ENCODE results near the gene KCNIP3.

The KCNIP3 gene

GRCh38 chr2:95372845-95373244 is 75.7 kb downstream of the KCNIP3 start:
- Histone ChIP-seq H3K36me3 (ENCODE audit: control insufficient read depth in 2 of 2, insufficient read depth in 1 of 2, low read length in 2 of 2) (no peaks in the 10 kb centered on the region), H3K9me3 (ENCODE audit: control insufficient read depth, insufficient read depth, low read depth, low read length) (no peaks in the 10 kb centered on the region), H3K27ac (ENCODE audit: extremely low read depth, low read depth, low read length) (no peak overlapping the region), H3K4me3 (ENCODE audit: low read depth, low read length) (no peak overlapping the region), H3K4me1 (ENCODE audit: control insufficient read depth, insufficient read depth, low read length) (no peaks in the 10 kb centered on the region)
- ChIA-PET POLR2A (no interaction called here), CTCF (no interaction called here)
- TF ChIP-seq, protein P1, sequence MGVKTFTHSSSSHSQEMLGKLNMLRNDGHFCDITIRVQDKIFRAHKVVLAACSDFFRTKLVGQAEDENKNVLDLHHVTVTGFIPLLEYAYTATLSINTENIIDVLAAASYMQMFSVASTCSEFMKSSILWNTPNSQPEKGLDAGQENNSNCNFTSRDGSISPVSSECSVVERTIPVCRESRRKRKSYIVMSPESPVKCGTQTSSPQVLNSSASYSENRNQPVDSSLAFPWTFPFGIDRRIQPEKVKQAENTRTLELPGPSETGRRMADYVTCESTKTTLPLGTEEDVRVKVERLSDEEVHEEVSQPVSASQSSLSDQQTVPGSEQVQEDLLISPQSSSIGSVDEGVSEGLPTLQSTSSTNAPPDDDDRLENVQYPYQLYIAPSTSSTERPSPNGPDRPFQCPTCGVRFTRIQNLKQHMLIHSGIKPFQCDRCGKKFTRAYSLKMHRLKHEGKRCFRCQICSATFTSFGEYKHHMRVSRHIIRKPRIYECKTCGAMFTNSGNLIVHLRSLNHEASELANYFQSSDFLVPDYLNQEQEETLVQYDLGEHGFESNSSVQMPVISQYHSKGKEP (tag by site-specific recombination; IDR thresholded peaks at IDR 0.05): no peak
- TF ChIP-seq ZFP69B (tag by site-specific recombination; IDR thresholded peaks at IDR 0.05): no peak
- no peak for TF ChIP-seq ZNF311 (tag by site-specific recombination; IDR thresholded peaks at IDR 0.05; ENCODE audit: borderline replicate concordance)
- TF ChIP-seq ZNF560 (tag by site-specific recombination; IDR thresholded peaks at IDR 0.05; ENCODE audit: borderline replicate concordance): no peak

GRCh38 chr2:95374029-95374428 is 76.9 kb downstream of the KCNIP3 start:
- Histone ChIP-seq H3K36me3 (ENCODE audit: control insufficient read depth in 2 of 2, insufficient read depth in 1 of 2, low read length in 2 of 2) (no peaks in the 10 kb centered on the region), H3K4me1 (ENCODE audit: control insufficient read depth, insufficient read depth, low read length) (no peaks in the 10 kb centered on the region), H3K4me3 (ENCODE audit: low read depth, low read length) (no peak overlapping the region), H3K9me3 (ENCODE audit: control insufficient read depth, insufficient read depth, low read depth, low read length) (no peaks in the 10 kb centered on the region), H3K27ac (ENCODE audit: extremely low read depth, low read depth, low read length) (no peak overlapping the region)
- CTCF ChIA-PET: no interaction called here
- POLR2A ChIA-PET: no interaction called here
- TF ChIP-seq ZIC2 (tag by site-specific recombination; IDR thresholded peaks at IDR 0.05) (0 out of 2 replicates have a peak, but pooled peaks have one; percentile 27), REST (tag by site-specific recombination; IDR thresholded peaks at IDR 0.05) (peak; percentile 84), GLIS1 (tag by site-specific recombination; IDR thresholded peaks at IDR 0.05) (peak; percentile 35; the same call in 1 of the 2 replicates), ZNF48 (tag by site-specific recombination; IDR thresholded peaks at IDR 0.05) (no peak)

DNA sequence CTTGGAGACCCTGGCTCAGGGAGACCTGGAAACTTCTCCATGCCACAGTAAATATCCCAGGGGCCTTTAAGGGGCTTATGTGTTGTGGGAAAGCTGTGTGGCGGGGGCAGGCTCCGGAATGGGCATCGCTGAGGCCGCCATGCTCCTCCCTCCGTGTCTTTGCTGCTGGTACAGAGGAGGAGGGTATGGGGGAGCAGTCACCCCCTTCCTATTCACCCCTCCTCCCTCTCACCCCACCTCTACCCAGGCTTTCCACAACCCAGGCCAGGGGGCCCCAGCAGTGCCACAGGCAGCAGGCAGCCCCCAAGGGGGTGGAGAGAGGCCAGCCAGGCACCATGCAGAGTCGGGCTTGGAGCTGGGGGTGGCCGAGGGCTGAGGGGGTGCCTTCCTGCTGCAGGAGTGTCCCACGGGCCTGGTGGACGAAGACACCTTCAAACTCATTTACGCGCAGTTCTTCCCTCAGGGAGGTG is 77.3 kb downstream of the KCNIP3 start:
- Histone ChIP-seq H3K27ac (ENCODE audit: extremely low read depth, low read depth, low read length) (no peak overlapping the region), H3K9me3 (ENCODE audit: control insufficient read depth, insufficient read depth, low read depth, low read length) (no peaks in the 10 kb centered on the region), H3K36me3 (ENCODE audit: control insufficient read depth in 2 of 2, insufficient read depth in 1 of 2, low read length in 2 of 2) (no peaks in the 10 kb centered on the region), H3K4me1 (ENCODE audit: control insufficient read depth, insufficient read depth, low read length) (no peaks in the 10 kb centered on the region), H3K4me3 (ENCODE audit: low read depth, low read length) (no peak overlapping the region)
- ChIA-PET CTCF (no interaction called here), POLR2A (no interaction called here)
- TF ChIP-seq ZNF350 (tag by site-specific recombination; IDR thresholded peaks at IDR 0.05) (no peak), KLF16 (tag by site-specific recombination; IDR thresholded peaks at IDR 0.05) (no peak), ZNF175 (tag by site-specific recombination; IDR thresholded peaks at IDR 0.05) (no peak)

DNA sequence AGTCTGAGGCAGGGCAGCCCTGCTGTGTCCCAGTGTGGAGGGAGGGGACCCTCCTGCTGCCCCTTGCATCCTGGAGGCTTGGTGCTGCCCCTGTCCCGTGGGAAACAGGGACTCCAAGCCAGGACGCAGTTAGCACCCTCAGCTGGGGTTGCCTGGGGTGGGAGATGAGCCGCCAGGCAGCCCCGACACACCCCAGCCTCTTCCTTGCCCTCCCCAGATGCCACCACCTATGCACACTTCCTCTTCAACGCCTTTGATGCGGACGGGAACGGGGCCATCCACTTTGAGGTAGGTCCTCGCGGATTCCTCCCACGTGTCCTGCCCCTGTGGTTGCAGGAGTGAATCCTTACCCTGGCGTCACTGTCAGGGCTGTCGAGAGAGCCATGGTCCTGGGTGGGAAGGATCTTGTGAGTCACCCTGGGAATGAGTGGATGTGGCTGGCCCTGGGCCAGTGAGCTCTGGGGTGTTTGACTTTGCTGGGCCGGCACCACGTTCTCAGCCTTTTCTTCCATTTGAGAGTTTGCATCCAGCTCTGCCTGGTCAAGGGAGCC is 77.8 kb downstream of the KCNIP3 start:
- Histone ChIP-seq H3K4me3 (ENCODE audit: low read depth, low read length) (no peak overlapping the region), H3K9me3 (ENCODE audit: control insufficient read depth, insufficient read depth, low read depth, low read length) (no peaks in the 10 kb centered on the region), H3K36me3 (ENCODE audit: control insufficient read depth in 2 of 2, insufficient read depth in 1 of 2, low read length in 2 of 2) (no peaks in the 10 kb centered on the region), H3K4me1 (ENCODE audit: control insufficient read depth, insufficient read depth, low read length) (no peaks in the 10 kb centered on the region), H3K27ac (ENCODE audit: extremely low read depth, low read depth, low read length) (no peak overlapping the region)
- TF ChIP-seq ZNF843 (tag by site-specific recombination; IDR thresholded peaks at IDR 0.05) (no peak), ZFHX2 (tag by site-specific recombination; conservative IDR thresholded peaks at IDR 0.05) (0 out of 2 replicates have a peak, but pooled peaks have one; percentile 12)
- POLR2A ChIA-PET: no interaction called here
- CTCF ChIA-PET: interaction anchor here (1.2 kb wide), 1 partner anchor 14 kb away, joined by 3 read pairs; no protein-coding TSS in a partner anchor
